Upper lobe of left lung (tissue), 4 donors: ENCODE measurements around the gene C19orf47.

ENCODE experiments used
- POLR2A ChIP-seq, 4 donors: fragments of 450-650 bp; IDR thresholded peaks; one replicate each; pipeline ENCODE4 v1.5.1; 2016 to 2017; ENCODE audit warnings: antibody characterized with exemption in 4 of 4, mild to moderate bottlenecking in 2 of 4
- POLR2AphosphoS5 ChIP-seq, 2 donors: sonication (generic); formaldehyde crosslinking; IDR thresholded peaks; one replicate each; pipeline ENCODE4 v1.5.1; 2017; ENCODE audit warnings: antibody characterized with exemption in 2 of 2
- TF ChIP-seq, protein P1 (sequence below), 6 experiments: fragments of 450-650 bp in 4 of 6; fragments of 200-600 bp in 2 of 6; sonication (generic) in 2 of 6; IDR thresholded peaks; one replicate each; pipeline ENCODE4 v1.5.1; 2016 to 2019; ENCODE audit warnings: antibody characterized with exemption in 6 of 6

DNA sequence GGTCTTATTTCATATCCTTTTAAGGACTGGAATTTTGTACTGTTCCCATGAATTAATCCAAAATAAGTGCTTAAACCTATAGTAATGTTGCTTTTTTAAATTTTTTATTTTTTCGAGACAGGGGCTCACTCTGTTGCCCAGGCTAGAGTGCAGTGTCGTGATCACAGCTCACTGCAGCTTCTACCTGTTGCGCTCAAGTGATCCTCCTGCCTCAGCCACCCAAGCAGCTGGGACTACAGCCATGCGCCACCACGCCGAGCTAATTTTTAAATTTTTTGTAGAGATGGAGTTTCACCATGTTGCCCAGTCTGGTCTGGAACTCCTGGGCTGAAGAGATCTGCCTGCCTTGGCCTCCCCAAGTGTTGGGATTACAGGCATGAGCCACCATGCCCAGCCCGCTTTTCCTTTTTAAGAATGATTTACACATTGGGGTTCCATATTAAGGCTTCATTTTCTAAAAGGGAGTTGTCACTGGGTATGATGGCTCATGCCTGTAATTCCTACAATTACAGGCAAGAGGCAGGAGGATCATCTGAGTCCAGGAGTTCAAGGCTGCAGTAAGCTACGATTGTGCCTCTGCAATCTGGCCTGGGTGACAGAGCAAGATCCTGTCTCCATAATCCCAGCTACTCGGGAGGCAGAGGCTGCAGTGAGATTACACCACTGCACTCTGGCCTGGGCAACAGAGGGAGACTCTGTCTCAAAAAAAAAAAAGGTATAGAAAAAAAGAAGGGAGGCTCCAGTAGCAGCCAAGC lies 34.8 kb downstream of the C19orf47 start:
- no peak for TF ChIP-seq POLR2AphosphoS5 (IDR thresholded peaks at IDR 0.05)
- TF ChIP-seq, protein P1, sequence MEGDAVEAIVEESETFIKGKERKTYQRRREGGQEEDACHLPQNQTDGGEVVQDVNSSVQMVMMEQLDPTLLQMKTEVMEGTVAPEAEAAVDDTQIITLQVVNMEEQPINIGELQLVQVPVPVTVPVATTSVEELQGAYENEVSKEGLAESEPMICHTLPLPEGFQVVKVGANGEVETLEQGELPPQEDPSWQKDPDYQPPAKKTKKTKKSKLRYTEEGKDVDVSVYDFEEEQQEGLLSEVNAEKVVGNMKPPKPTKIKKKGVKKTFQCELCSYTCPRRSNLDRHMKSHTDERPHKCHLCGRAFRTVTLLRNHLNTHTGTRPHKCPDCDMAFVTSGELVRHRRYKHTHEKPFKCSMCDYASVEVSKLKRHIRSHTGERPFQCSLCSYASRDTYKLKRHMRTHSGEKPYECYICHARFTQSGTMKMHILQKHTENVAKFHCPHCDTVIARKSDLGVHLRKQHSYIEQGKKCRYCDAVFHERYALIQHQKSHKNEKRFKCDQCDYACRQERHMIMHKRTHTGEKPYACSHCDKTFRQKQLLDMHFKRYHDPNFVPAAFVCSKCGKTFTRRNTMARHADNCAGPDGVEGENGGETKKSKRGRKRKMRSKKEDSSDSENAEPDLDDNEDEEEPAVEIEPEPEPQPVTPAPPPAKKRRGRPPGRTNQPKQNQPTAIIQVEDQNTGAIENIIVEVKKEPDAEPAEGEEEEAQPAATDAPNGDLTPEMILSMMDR (IDR thresholded peaks at IDR 0.05): no peak
- no peak for TF ChIP-seq POLR2A (IDR thresholded peaks at IDR 0.05)
